H1 (cell line): ENCODE results near the gene STAG1. TPM values are rescaled to one million over a fixed set of nuclear protein-coding genes. Genes with fewer than 3 reads are reported as not detected.

Source experiments
- CEBPB ChIP-seq: IDR thresholded peaks from 2 replicates; pipeline ENCODE4 v1.6.1; 2012; ENCODE audit warnings: low read depth, low read length
- RAD21 ChIP-seq, 2 experiments: IDR thresholded peaks in 1 of 2; conservative IDR thresholded peaks in 1 of 2; 2 replicates each; pipeline ENCODE4 v1.6.1; 2011; ENCODE audit warnings: low read depth in 2 of 2, low read length in 2 of 2, improper control_type of control experiment in 1 of 2, inconsistent platforms in 1 of 2, mild to moderate bottlenecking in 1 of 2, moderate library complexity in 1 of 2
- RBBP5 ChIP-seq: IDR thresholded peaks from 2 replicates; pipeline ENCODE4 v1.7.1; 2012; ENCODE audit warnings: low read depth, mild to moderate bottlenecking, inconsistent platforms, low read length, moderate library complexity, borderline replicate concordance
- TBP ChIP-seq: IDR thresholded peaks from 2 replicates; pipeline ENCODE4 v1.6.1; 2011; ENCODE audit warnings: low read depth, low read length, improper control_type of control experiment
- polyA plus RNA-seq, 7 experiments: library from polyadenylated mRNA; depleted of rRNA in 3 of 7; stranded (reverse) in 5 of 7; unstranded in 2 of 7; fragments of >200 nt in 5 of 7; fragments of 200-250 nt in 2 of 7; gene quantifications; 1 replicate in 5 of 7; 2 replicates in 1 of 7; 4 replicates in 1 of 7; pipeline versions ENCODE4 v1.2.1 to v1.2.3, GENCODE V29; 2011 to 2013; ENCODE audit warnings: missing spikeins in 2 of 7, mixed read lengths in 2 of 7
- total RNA-seq: library from RNA; stranded (reverse); fragmentation: NEBNext Ultra II Directional; extraction: Animal tissue kit (Norgen Biotek cat#: 25700); gene quantifications from 2 replicates; pipeline ENCODE4 v1.2.1, GENCODE V29; 2021
- TF ChIP-seq, protein P1 (sequence below): IDR thresholded peaks from 2 replicates; pipeline ENCODE4 v1.6.1; 2012; ENCODE audit warnings: low read length, inconsistent platforms

The STAG1 gene
- total and polyA plus RNA-seq, 2 of the 8 experiments (the other 6 are each of a cell fraction or from before 2014, with no cell fraction given) = 4.6 to 23.4 TPM

DNA sequence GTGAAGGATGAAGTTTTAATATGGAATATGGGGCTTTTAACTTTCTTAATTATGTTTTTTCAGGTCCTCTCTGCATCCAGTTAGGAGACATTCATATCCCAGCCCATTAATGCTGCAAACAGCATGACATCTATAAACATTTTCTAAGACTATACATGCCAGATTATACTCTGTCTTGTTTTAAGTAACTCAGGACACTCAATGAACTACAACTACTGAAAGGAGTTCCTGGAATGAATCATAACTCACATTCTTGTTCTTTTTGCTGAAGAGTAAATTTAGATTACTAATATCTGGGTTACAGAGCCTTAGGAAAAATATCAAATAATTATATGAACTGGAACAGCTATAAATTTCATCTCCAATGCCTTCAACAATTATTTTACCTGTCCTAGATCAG lies 167.4 kb downstream of the STAG1 start (continued):
- TF ChIP-seq RBBP5 = no peak
- no peak for TF ChIP-seq RAD21 (IDR thresholded peaks at IDR 0.05 in 1 of 2, conservative IDR thresholded peaks at IDR 0.05 in 1 of 2; ENCODE audit: low read depth in 2 of 2, low read length in 2 of 2)
- no peak for TF ChIP-seq CEBPB
- TF ChIP-seq, protein P1, sequence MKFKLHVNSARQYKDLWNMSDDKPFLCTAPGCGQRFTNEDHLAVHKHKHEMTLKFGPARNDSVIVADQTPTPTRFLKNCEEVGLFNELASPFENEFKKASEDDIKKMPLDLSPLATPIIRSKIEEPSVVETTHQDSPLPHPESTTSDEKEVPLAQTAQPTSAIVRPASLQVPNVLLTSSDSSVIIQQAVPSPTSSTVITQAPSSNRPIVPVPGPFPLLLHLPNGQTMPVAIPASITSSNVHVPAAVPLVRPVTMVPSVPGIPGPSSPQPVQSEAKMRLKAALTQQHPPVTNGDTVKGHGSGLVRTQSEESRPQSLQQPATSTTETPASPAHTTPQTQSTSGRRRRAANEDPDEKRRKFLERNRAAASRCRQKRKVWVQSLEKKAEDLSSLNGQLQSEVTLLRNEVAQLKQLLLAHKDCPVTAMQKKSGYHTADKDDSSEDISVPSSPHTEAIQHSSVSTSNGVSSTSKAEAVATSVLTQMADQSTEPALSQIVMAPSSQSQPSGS = no peak
- TF ChIP-seq TBP = no peak
